DOHH2 (cell line): ENCODE measurements around the gene ARHGAP19.

ENCODE experiments used
- H3F3A ChIP-seq: fragments of 200-600 bp; sonication (generic), shearing (Covaris generic); 2 replicates; pipeline ENCODE4 v1.6.0; 2016; ENCODE audit warnings: antibody characterized with exemption, mild to moderate bottlenecking; ENCODE audit not compliant: control insufficient read depth, insufficient read depth
- H3K27ac ChIP-seq: fragments of 200-600 bp; sonication (generic); 2 replicates; pipeline ENCODE4 v1.5.1; 2014; ENCODE audit warnings: low read depth, mild to moderate bottlenecking, low read length, moderate library complexity
- H3K27me3 ChIP-seq: fragments of 200-600 bp; sonication (generic); 2 replicates; pipeline ENCODE4 v1.6.1; 2014; ENCODE audit warnings: mild to moderate bottlenecking, low read length, mixed read lengths; ENCODE audit not compliant: control insufficient read depth
- H3K36me3 ChIP-seq: fragments of 200-600 bp; sonication (generic); 2 replicates; pipeline ENCODE4 v1.6.1; 2014; ENCODE audit warnings: mild to moderate bottlenecking, low read length, moderate library complexity, mixed read lengths; ENCODE audit not compliant: control insufficient read depth
- H3K4me1 ChIP-seq: fragments of 200-600 bp; sonication (generic); 2 replicates; pipeline ENCODE4 v1.6.1; 2014; ENCODE audit warnings: mild to moderate bottlenecking, low read length, mixed read lengths; ENCODE audit not compliant: control insufficient read depth
- H3K4me2 ChIP-seq: fragments of 200-600 bp; sonication (generic); 2 replicates; pipeline ENCODE4 v1.6.0; 2014; ENCODE audit warnings: mild to moderate bottlenecking, low read length, moderate library complexity
- H3K4me3 ChIP-seq: fragments of 200-600 bp; sonication (generic); 2 replicates; pipeline ENCODE4 v1.5.1; 2014; ENCODE audit warnings: mild to moderate bottlenecking, low read length, mixed read lengths
- H3K79me2 ChIP-seq: fragments of 200-600 bp; sonication (generic); 2 replicates; pipeline ENCODE4 v1.6.1; 2014; ENCODE audit warnings: mild to moderate bottlenecking, low read length, mixed read lengths; ENCODE audit not compliant: control insufficient read depth
- H3K9me2 ChIP-seq: fragments of 200-600 bp; sonication (generic); replicated peaks from 2 replicates; pipeline ENCODE4 v1.6.1; 2014; ENCODE audit warnings: mild to moderate bottlenecking, low read length, mixed read lengths; ENCODE audit not compliant: control insufficient read depth
- H3K9me3 ChIP-seq: fragments of 200-600 bp; sonication (generic); 2 replicates; pipeline ENCODE4 v1.6.1; 2014; ENCODE audit warnings: antibody characterized with exemption, low read length, mixed read lengths; ENCODE audit not compliant: control insufficient read depth, insufficient read depth
- H4K20me1 ChIP-seq: fragments of 200-600 bp; sonication (generic); 2 replicates; pipeline ENCODE4 v1.6.0; 2014; ENCODE audit warnings: low read depth, mild to moderate bottlenecking, antibody characterized with exemption, low read length, moderate library complexity; ENCODE audit not compliant: control insufficient read depth, insufficient read depth
- CTCF ChIP-seq: fragments of 200-600 bp; sonication (generic); IDR thresholded peaks from one replicate; pipeline ENCODE4 v1.5.1; 2014; ENCODE audit warnings: antibody characterized with exemption, mild to moderate bottlenecking, low read depth, low read length; ENCODE audit not compliant: poor library complexity, severe bottlenecking
- EZH2phosphoT487 ChIP-seq: fragments of 200-600 bp; sonication (generic); IDR thresholded peaks from 2 replicates; pipeline ENCODE4 v1.6.1; 2017; ENCODE audit warnings: borderline replicate concordance, mild to moderate bottlenecking, antibody characterized with exemption, low read length, moderate library complexity, mixed read lengths

Gene ARHGAP19

DNA sequence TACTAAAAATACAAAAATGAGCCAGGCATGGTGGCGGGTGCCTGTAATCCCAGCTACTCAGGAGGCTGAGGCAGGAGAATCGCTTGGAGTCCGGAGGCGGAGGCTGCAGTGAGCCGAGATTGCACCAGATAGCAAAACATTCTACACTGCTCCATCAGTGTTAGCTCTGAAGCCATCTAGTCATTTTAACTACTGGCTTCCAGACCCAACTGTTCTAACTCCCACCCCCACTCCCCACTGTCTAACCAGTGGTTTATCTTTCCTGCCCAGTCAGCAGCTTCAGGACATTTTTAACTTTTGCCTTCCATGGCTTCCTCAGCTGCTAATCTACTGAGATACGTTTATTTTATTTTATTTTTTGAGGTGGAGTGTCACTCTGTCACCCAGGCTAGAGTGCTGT lies 20.5 kb upstream of the ARHGAP19 start:
- H3K36me3 ChIP-seq, result no peaks in the 10 kb centered on the region
- H3K4me3 ChIP-seq, result no peak overlapping the region
- no peaks in the 10 kb centered on the region for H3F3A ChIP-seq
- H3K9me3 ChIP-seq, result no peaks in the 10 kb centered on the region
- no peak overlapping the region for H3K27ac ChIP-seq
- no peaks in the 10 kb centered on the region for H3K79me2 ChIP-seq
- no peaks in the 10 kb centered on the region for H3K27me3 ChIP-seq
- no peak overlapping the region for H3K4me2 ChIP-seq
- no peak for TF ChIP-seq EZH2phosphoT487
- TF ChIP-seq CTCF, result no peak
- peaks cover 16% of the 10 kb centered on the region for H3K4me1 ChIP-seq
- no peaks in the 10 kb centered on the region for H4K20me1 ChIP-seq
- no peaks in the 10 kb centered on the region for H3K9me2 ChIP-seq

DNA sequence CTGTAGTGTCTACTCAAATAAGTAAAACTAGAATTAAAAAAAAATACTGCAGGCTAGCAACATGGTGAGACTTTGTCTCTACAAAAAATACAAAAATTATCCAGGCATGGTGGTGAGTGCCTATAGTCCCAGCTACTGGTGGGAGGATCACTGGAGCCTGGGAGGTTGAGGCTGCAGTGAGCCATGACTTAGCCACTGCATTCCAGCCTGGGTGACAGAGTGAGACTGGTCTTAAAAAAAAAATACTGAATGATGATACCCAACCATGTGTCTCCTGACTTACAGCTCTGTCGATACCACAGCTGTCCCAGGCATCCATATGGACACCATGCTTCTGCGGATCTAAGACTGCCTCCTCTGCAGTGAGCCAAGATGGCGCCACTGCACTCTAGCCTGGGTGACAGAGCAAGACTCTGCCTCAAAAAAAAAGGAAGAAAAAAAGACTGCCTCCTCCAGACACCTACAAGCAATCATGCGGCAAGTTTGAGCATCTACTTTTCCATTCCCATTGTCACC lies 18.7 kb upstream of the ARHGAP19 start:
- no peaks in the 10 kb centered on the region; the same call in 1 of the 2 replicates for H3K27me3 ChIP-seq
- TF ChIP-seq EZH2phosphoT487 (no peak), CTCF (no peak)
- no peaks in the 10 kb centered on the region for H3K36me3 ChIP-seq
- H3K4me1 ChIP-seq, result peaks cover 16% of the 10 kb centered on the region
- no peak overlapping the region for H3K4me2 ChIP-seq
- no peaks in the 10 kb centered on the region for H4K20me1 ChIP-seq
- H3K27ac ChIP-seq, result no peak overlapping the region
- H3K4me3 ChIP-seq, result no peak overlapping the region
- no peaks in the 10 kb centered on the region for H3F3A ChIP-seq
- no peaks in the 10 kb centered on the region for H3K79me2 ChIP-seq
- H3K9me2 ChIP-seq, result no peaks in the 10 kb centered on the region
- no peaks in the 10 kb centered on the region for H3K9me3 ChIP-seq

DNA sequence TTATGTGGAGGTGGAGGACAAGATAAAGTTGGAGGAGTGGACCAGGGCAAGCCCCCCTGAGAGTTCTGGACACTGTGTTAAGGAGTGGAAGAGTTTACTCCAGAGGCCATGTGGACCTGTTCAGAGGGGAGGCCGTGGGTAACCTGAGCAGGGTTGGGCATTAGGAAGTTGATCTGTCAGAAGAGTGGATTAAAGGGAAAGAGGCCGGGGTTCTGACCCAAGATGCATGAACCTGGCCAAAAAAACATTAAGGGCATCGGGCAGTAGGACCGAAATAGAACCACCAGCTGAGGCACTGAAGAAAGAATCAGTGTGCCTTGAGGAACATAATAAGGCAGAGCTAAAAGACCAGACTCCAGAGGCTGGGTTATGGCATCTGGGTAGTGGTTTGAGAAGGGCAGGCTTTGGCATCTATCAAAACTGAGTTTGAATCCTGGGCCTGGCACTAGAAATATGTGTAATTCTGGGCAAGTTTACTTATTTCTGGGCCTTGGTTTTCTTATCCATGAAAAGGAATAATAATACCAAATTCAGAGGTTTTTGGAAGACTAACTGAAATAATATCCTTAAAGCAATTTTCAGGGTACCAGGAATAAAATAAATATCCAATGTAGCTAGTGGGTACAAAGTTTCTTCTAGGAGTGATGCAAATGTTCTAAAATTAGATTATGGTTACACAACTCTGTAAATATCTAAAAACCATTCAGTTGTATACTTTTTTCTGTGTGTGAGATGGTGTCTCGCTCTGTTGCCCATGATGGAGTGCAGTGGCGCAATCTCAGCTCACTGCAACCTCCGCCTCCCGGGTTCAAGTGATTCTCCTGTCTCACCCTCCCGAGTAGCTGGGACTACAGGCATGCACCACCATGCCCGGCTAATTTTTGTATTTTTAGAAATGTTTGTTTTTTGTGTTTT lies 15.7 kb upstream of the ARHGAP19 start:
- Histone ChIP-seq H3K4me1 (peaks cover 16% of the 10 kb centered on the region), H3K36me3 (no peaks in the 10 kb centered on the region), H3K27ac (no peak overlapping the region)

More for the DNA sequence above, 15.7 kb upstream of the ARHGAP19 start:
- no peaks in the 10 kb centered on the region for H3K9me3 ChIP-seq
- TF ChIP-seq EZH2phosphoT487, result no peak
- TF ChIP-seq CTCF, result no peak
- H3K4me3 ChIP-seq, result no peak overlapping the region
- H3K4me2 ChIP-seq, result peak overlapping the region; percentile 36; the same call in 1 of the 2 replicates
- H3K79me2 ChIP-seq, result no peaks in the 10 kb centered on the region
- no peaks in the 10 kb centered on the region; the same call in 1 of the 2 replicates for H3K27me3 ChIP-seq
- H3F3A ChIP-seq, result no peaks in the 10 kb centered on the region
- no peaks in the 10 kb centered on the region for H4K20me1 ChIP-seq
- H3K9me2 ChIP-seq, result no peaks in the 10 kb centered on the region
